Endothelial cell (in vitro differentiated cells): ENCODE data around the gene WDFY2. TPM values are rescaled to one million over a fixed set of nuclear protein-coding genes. Genes with fewer than 3 reads are reported as not detected.

Experiments used
- DNase-seq: peaks from one replicate; pipeline ENCODE4 v3.0.0; 2021; ENCODE audit warnings: low spot score
- H3K27ac Mint-ChIP-seq: one replicate; pipeline ENCODE4 v1.8.0; 2021; ENCODE audit warnings: mixed read lengths, inconsistent platforms; ENCODE audit not compliant: unreplicated experiment
- H3K27me3 Mint-ChIP-seq: one replicate; pipeline ENCODE4 v1.8.0; 2021; ENCODE audit warnings: mild to moderate bottlenecking, moderate library complexity, mixed read lengths, inconsistent platforms; ENCODE audit not compliant: unreplicated experiment
- H3K36me3 Mint-ChIP-seq: one replicate; pipeline ENCODE4 v1.8.0; 2021; ENCODE audit warnings: mild to moderate bottlenecking, low read depth, mixed read lengths, inconsistent platforms; ENCODE audit not compliant: unreplicated experiment
- H3K4me1 Mint-ChIP-seq: one replicate; pipeline ENCODE4 v1.8.0; 2021; ENCODE audit warnings: mild to moderate bottlenecking, mixed read lengths, inconsistent platforms; ENCODE audit not compliant: unreplicated experiment
- H3K4me3 Mint-ChIP-seq: one replicate; pipeline ENCODE4 v1.8.0; 2021; ENCODE audit warnings: mild to moderate bottlenecking, mixed read lengths, inconsistent platforms; ENCODE audit not compliant: unreplicated experiment
- H3K9me3 Mint-ChIP-seq: one replicate; pipeline ENCODE4 v1.8.0; 2021; ENCODE audit warnings: mixed read lengths, inconsistent platforms; ENCODE audit not compliant: unreplicated experiment
- CTCF ChIP-seq: fragments of 200-600 bp; sonication (generic); IDR thresholded peaks from one replicate; pipeline ENCODE4 v1.5.0; 2021; ENCODE audit warnings: antibody characterized with exemption; ENCODE audit not compliant: unreplicated experiment
- total RNA-seq: library from RNA; stranded (reverse); fragmentation: NEBNext Ultra II Directional; extraction: Animal tissue kit (Norgen Biotek cat#: 25700); gene quantifications from one replicate; pipeline ENCODE4 v1.2.1, GENCODE V29; 2021; ENCODE audit not compliant: unreplicated experiment

Gene WDFY2
- total RNA-seq, 1 donor from 2014 or later = 22.7 TPM

- H3K4me1 Mint-ChIP-seq = no peaks in the 10 kb centered on the region
- H3K4me3 Mint-ChIP-seq = no peak overlapping the region
- no peaks in the 10 kb centered on the region for H3K9me3 Mint-ChIP-seq
- H3K27me3 Mint-ChIP-seq = peaks cover 2% of the 10 kb centered on the region
- no peaks in the 10 kb centered on the region for H3K36me3 Mint-ChIP-seq
- H3K27ac Mint-ChIP-seq = no peak overlapping the region
- no peak for DNase-seq
- no peak for TF ChIP-seq CTCF
Observed at GRCh38 chr13:51713807-51714206, 129.5 kb downstream of the WDFY2 start.

GRCh38 chr13:51714663-51715168 is 130.5 kb downstream of the WDFY2 start:
- H3K27ac Mint-ChIP-seq = no peak overlapping the region
- H3K4me1 Mint-ChIP-seq = no peaks in the 10 kb centered on the region
- peaks cover 2% of the 10 kb centered on the region for H3K27me3 Mint-ChIP-seq
- H3K9me3 Mint-ChIP-seq = no peaks in the 10 kb centered on the region
- H3K36me3 Mint-ChIP-seq = no peaks in the 10 kb centered on the region
- no peak for DNase-seq
- H3K4me3 Mint-ChIP-seq = no peak overlapping the region
- no peak for TF ChIP-seq CTCF

- no peaks in the 10 kb centered on the region for H3K36me3 Mint-ChIP-seq
Observed at GRCh38 chr13:51715613-51716012, 131.4 kb downstream of the WDFY2 start.

GRCh38 chr13:51717786-51718398 is 133.6 kb downstream of the WDFY2 start:
- Mint-ChIP-seq H3K27ac (no peak overlapping the region), H3K4me1 (no peaks in the 10 kb centered on the region), H3K9me3 (no peaks in the 10 kb centered on the region), H3K4me3 (no peak overlapping the region), H3K27me3 (no peaks in the 10 kb centered on the region), H3K36me3 (no peaks in the 10 kb centered on the region)
- no peak for DNase-seq
- TF ChIP-seq CTCF = no peak

More at GRCh38 chr13:51715613-51716012, 131.4 kb downstream of the WDFY2 start:
- no peaks in the 10 kb centered on the region for H3K9me3 Mint-ChIP-seq
- TF ChIP-seq CTCF = no peak
- H3K27ac Mint-ChIP-seq = no peak overlapping the region
- H3K4me3 Mint-ChIP-seq = no peak overlapping the region
- H3K4me1 Mint-ChIP-seq = no peaks in the 10 kb centered on the region
- DNase-seq = no peak
- peaks cover 2% of the 10 kb centered on the region for H3K27me3 Mint-ChIP-seq

- H3K36me3 Mint-ChIP-seq = no peaks in the 10 kb centered on the region
- DNase-seq = no peak
- H3K9me3 Mint-ChIP-seq = no peaks in the 10 kb centered on the region
- no peaks in the 10 kb centered on the region for H3K27me3 Mint-ChIP-seq
- no peak for TF ChIP-seq CTCF
- H3K27ac Mint-ChIP-seq = no peak overlapping the region
- H3K4me3 Mint-ChIP-seq = no peak overlapping the region
- H3K4me1 Mint-ChIP-seq = no peaks in the 10 kb centered on the region
Observed at GRCh38 chr13:51719394-51719793, 135.1 kb downstream of the WDFY2 start.
